Gastroesophageal sphincter (tissue), 4 donors: ENCODE data around the gene CYP2F1. TPM values are rescaled to one million over a fixed set of nuclear protein-coding genes. Genes with fewer than 3 reads are reported as not detected.

ENCODE experiments used
- ATAC-seq: fragments of 150-250 bp; one replicate; pipeline ENCODE4 v1.9.1; 2016; ENCODE audit warnings: mild to moderate bottlenecking, moderate library complexity
- H3K27ac ChIP-seq, 4 donors: fragments of 200-600 bp; sonication (generic) in 3 of 4; 1 replicate in 3 of 4; 2 replicates in 1 of 4; pipeline ENCODE4 v1.5.1; 2016 to 2019
- H3K27me3 ChIP-seq: fragments of 200-600 bp; sonication (generic); one replicate; pipeline ENCODE4 v1.5.1; 2019
- H3K36me3 ChIP-seq, 2 donors: fragments of 200-600 bp; sonication (generic); one replicate each; pipeline ENCODE4 v1.5.1; 2019; ENCODE audit warnings: control low read depth in 1 of 2
- H3K4me1 ChIP-seq, 3 donors: fragments of 200-600 bp; sonication (generic); 1 replicate in 2 of 3; 2 replicates in 1 of 3; pipeline ENCODE4 v1.5.1; 2016 to 2019; ENCODE audit warnings: control low read depth in 2 of 3
- H3K4me3 ChIP-seq, 2 donors: fragments of 200-600 bp; sonication (generic); one replicate each; pipeline ENCODE4 v1.5.1; 2019; ENCODE audit warnings: mild to moderate bottlenecking in 1 of 2, moderate library complexity in 1 of 2
- H3K9me3 ChIP-seq, 3 donors: fragments of 200-600 bp; sonication (generic); one replicate each; pipeline ENCODE4 v1.5.1; 2017 to 2019; ENCODE audit warnings: control low read depth in 2 of 3
- CTCF ChIP-seq, 4 experiments: fragments of 200-600 bp in 2 of 4; fragments of 450-650 bp in 2 of 4; sonication (generic) in 1 of 4; IDR thresholded peaks; one replicate each; pipeline ENCODE4 v1.5.1; 2017 to 2019; ENCODE audit warnings: antibody characterized with exemption in 4 of 4, mild to moderate bottlenecking in 2 of 4, moderate library complexity in 2 of 4
- EP300 ChIP-seq: sonication (generic); formaldehyde crosslinking; IDR thresholded peaks from one replicate; pipeline ENCODE4 v1.6.1; 2017; ENCODE audit warnings: antibody characterized with exemption, mild to moderate bottlenecking
- POLR2A ChIP-seq, 2 donors: fragments of 450-650 bp; IDR thresholded peaks; one replicate each; pipeline ENCODE4 v1.6.1; 2017; ENCODE audit warnings: antibody characterized with exemption in 2 of 2, mild to moderate bottlenecking in 2 of 2, moderate library complexity in 1 of 2
- POLR2AphosphoS5 ChIP-seq: sonication (generic); formaldehyde crosslinking; IDR thresholded peaks from one replicate; pipeline ENCODE4 v1.6.1; 2017; ENCODE audit warnings: antibody characterized with exemption
- WGBS, 2 donors: methylation state at CpG; one replicate each; pipeline ENCODE4 v1.1.5; 2018; ENCODE audit warnings: low coverage in 1 of 2; 5-methylcytosine and 5-hydroxymethylcytosine counted together
- total RNA-seq, 4 donors: library from RNA; depleted of rRNA; stranded (reverse); fragments of >200 nt; gene quantifications; one replicate each; pipeline ENCODE4 v1.1.0, GENCODE V29; 2016

Gene CYP2F1
- total RNA-seq, 4 donors from 2014 or later, result not detected

- TF ChIP-seq EP300 (no peak), POLR2A (IDR thresholded peaks at IDR 0.05) (no peak), POLR2AphosphoS5 (no peak), CTCF (IDR thresholded peaks at IDR 0.05) (no peak)
- Histone ChIP-seq H3K36me3 (no peaks in the 10 kb centered on the region), H3K9me3 (peaks cover 0 to 9% (median 0%) of the 10 kb centered on the region in 3 donors), H3K27me3 (no peaks in the 10 kb centered on the region), H3K4me3 (no peak overlapping the region), H3K4me1 (no peaks in the 10 kb centered on the region), H3K27ac (no peak overlapping the region)
- ATAC-seq, result no peak
- WGBS, 2 donors, result 57 to 100% methylated on average over 1 to 2 of the region's 2 CpGs
These were observed 45.6 kb downstream of the CYP2F1 start for GRCh38 chr19:41159881-41160280.

DNA sequence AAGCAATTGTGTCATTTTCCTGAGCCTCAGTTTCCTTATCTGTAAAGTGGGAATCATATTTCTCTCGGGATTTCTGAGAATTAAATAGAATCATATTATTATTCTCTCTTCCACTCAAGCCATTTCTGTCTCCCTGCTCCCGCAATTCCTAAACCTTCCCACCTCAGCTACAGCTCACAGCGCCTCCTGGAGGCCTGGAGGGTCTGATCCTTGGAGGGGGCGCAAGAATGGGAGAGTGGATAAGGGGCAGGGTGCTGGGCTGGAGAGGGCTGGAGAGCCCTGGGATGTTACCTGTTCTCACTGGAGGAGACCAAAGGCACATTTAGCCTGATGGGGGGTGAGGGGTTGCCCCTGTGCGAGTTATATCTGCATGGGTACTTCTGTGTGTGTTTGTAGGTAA lies 47.7 kb downstream of the CYP2F1 start:
- WGBS, 2 donors, result 85 to 94% methylated on average over 2 to 4 of the region's 5 CpGs
- Histone ChIP-seq H3K4me3 (no peak overlapping the region), H3K9me3 (peaks cover 0 to under 1% (median 0%) of the 10 kb centered on the region in 3 donors), H3K27me3 (no peaks in the 10 kb centered on the region), H3K36me3 (no peaks in the 10 kb centered on the region), H3K4me1 (no peaks in the 10 kb centered on the region), H3K27ac (no peak overlapping the region)
- ATAC-seq, result no peak
- TF ChIP-seq POLR2A (IDR thresholded peaks at IDR 0.05) (no peak), POLR2AphosphoS5 (no peak)

DNA sequence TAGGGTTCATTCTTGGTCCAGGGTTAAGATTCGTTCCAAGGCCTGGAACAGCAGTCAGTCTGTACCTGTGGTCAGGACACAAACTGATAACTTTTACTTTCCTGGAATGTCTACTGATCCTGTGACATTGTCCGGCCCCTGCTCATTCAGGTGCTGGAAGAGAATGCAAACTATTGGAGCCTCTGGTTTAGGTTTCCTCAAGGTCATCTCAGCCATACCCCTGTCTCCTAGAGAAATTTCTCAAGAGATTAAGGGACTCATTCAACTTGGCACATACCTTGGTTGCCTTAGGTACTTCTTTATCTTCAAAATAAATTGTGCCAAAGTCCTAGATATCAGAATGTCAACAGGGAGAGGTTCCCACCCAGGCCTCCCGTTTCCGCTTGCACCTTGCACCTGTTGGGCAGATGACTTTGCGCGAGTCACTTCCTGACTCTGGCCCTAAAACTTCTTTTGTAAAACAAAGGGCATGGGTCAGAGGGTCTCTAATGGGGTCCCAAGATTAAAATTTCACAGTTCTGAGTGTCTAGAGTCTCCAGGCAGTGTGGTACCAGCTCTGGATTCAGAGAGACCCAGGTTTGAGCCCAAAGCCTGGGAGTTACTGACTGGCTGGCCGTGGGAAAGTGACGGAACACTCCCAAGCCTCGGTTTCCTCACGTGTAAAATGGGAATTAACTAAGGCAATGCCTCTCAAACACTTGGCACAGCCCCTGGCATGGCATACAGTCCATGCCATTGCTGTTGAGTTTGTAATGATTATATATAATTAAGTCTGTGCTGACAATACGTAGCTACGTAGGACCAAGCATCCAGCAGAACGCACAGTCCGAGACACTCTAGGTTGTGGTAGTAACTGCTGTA lies 52.9 kb downstream of the CYP2F1 start:
- H3K9me3 ChIP-seq, result no peaks in the 10 kb centered on the region
- H3K27me3 ChIP-seq, result no peaks in the 10 kb centered on the region
- H3K4me3 ChIP-seq, result no peak overlapping the region
- no peak for ATAC-seq
- H3K27ac ChIP-seq, result no peak overlapping the region
- no peak for TF ChIP-seq CTCF (IDR thresholded peaks at IDR 0.05)
- no peak for TF ChIP-seq POLR2AphosphoS5
- TF ChIP-seq EP300, result no peak
- TF ChIP-seq POLR2A (IDR thresholded peaks at IDR 0.05), result no peak
- 79 to 90% methylated on average over 7 to 10 of the region's 14 CpGs for WGBS, 2 donors
- no peaks in the 10 kb centered on the region for H3K36me3 ChIP-seq
- no peaks in the 10 kb centered on the region for H3K4me1 ChIP-seq

GRCh38 chr19:41172297-41173164 lies 58.3 kb downstream of the CYP2F1 start:
- Histone ChIP-seq H3K36me3 (no peaks in the 10 kb centered on the region), H3K9me3 (no peaks in the 10 kb centered on the region), H3K27ac (no peak overlapping the region), H3K27me3 (no peaks in the 10 kb centered on the region), H3K4me3 (no peak overlapping the region), H3K4me1 (peaks cover 0 to 9% (median 0%) of the 10 kb centered on the region in 3 donors)
- ATAC-seq, result no peak
- TF ChIP-seq EP300, result no peak
- TF ChIP-seq CTCF (IDR thresholded peaks at IDR 0.05), result no peak
- no peak for TF ChIP-seq POLR2AphosphoS5
- no peak for TF ChIP-seq POLR2A (IDR thresholded peaks at IDR 0.05)
- 68 to 72% methylated on average over 3 to 5 of the region's 6 CpGs for WGBS, 2 donors

GRCh38 chr19:41174297-41174928 lies 60.2 kb downstream of the CYP2F1 start:
- H3K9me3 ChIP-seq, result no peaks in the 10 kb centered on the region
- ATAC-seq, result no peak
- H3K27me3 ChIP-seq, result no peaks in the 10 kb centered on the region
- 77% methylated on average over 11 of the region's 15 CpGs; no CpG with 5 or more reads in 1 of the 2 donors for WGBS, 2 donors
- no peak overlapping the region for H3K4me3 ChIP-seq
- no peak overlapping the region for H3K27ac ChIP-seq
- TF ChIP-seq CTCF (IDR thresholded peaks at IDR 0.05), result no peak
- TF ChIP-seq POLR2A (IDR thresholded peaks at IDR 0.05), result no peak
- TF ChIP-seq EP300, result no peak
- no peak for TF ChIP-seq POLR2AphosphoS5
- H3K4me1 ChIP-seq, result peaks cover 0 to 9% (median 0%) of the 10 kb centered on the region in 3 donors
- no peaks in the 10 kb centered on the region for H3K36me3 ChIP-seq
